HepG2 (cell line): ENCODE measurements around the gene CTNNBL1. TPM values are rescaled to one million over a fixed set of nuclear protein-coding genes. Genes with fewer than 3 reads are reported as not detected.

Experiments used
- FOXK2 ChIP-seq: fragments of 450-650 bp; IDR thresholded peaks from 2 replicates; pipeline ENCODE4 v1.6.1; 2016
- GABPA ChIP-seq, 2 experiments: IDR thresholded peaks; 2 replicates each; pipeline ENCODE4 v1.6.1; 2011 to 2016; ENCODE audit warnings: low read depth in 2 of 2, low read length in 1 of 2, missing biosample characterization in 1 of 2, missing genetic modification characterization in 1 of 2
- IRF2 ChIP-seq: IDR thresholded peaks from 2 replicates; pipeline ENCODE4 v1.6.1; 2018; ENCODE audit warnings: missing genetic modification reagents, missing compliant biosample characterization
- KAT8 ChIP-seq: IDR thresholded peaks from 2 replicates; pipeline ENCODE4 v1.6.1; 2016; ENCODE audit warnings: missing genetic modification reagents, missing compliant biosample characterization
- KDM3A ChIP-seq: IDR thresholded peaks from 2 replicates; pipeline ENCODE4 v1.6.1; 2018; ENCODE audit warnings: low read depth, missing compliant biosample characterization
- KLF15 ChIP-seq: sonication (generic); formaldehyde crosslinking; IDR thresholded peaks from 2 replicates; pipeline ENCODE4 v1.8.1; 2023; ENCODE audit warnings: borderline replicate concordance, mild to moderate bottlenecking, inconsistent platforms, missing genetic modification reagents, mixed read lengths
- KMT2B ChIP-seq: IDR thresholded peaks from 2 replicates; pipeline ENCODE4 v1.6.1; 2016; ENCODE audit warnings: missing genetic modification reagents, missing compliant biosample characterization
- MTA1 ChIP-seq: sonication (generic); formaldehyde crosslinking; IDR thresholded peaks from 2 replicates; pipeline ENCODE4 v1.4.0; 2020; ENCODE audit warnings: missing genetic modification reagents, mild to moderate bottlenecking, borderline replicate concordance
- MXI1 ChIP-seq: IDR thresholded peaks from 3 replicates; pipeline ENCODE4 v1.6.1; 2012; ENCODE audit warnings: low read depth, low read length, inconsistent platforms, borderline replicate concordance
- MYNN ChIP-seq: sonication (generic); formaldehyde crosslinking; IDR thresholded peaks from 2 replicates; pipeline ENCODE4 v1.4.0; 2020; ENCODE audit warnings: mild to moderate bottlenecking, low read depth, missing genetic modification reagents
- NFE2 ChIP-seq: sonication (generic); formaldehyde crosslinking; IDR thresholded peaks from 2 replicates; pipeline ENCODE4 v1.4.0; 2020; ENCODE audit warnings: missing genetic modification reagents
- NONO ChIP-seq, 2 experiments: fragments of 450-650 bp in 1 of 2; sonication (generic) in 1 of 2; formaldehyde crosslinking in 1 of 2; IDR thresholded peaks in 1 of 2; conservative IDR thresholded peaks in 1 of 2; 2 replicates each; pipeline versions ENCODE4 v1.6.1 to v1.8.0; 2017 to 2022; ENCODE audit warnings: mild to moderate bottlenecking in 1 of 2, missing genetic modification reagents in 1 of 2, moderate library complexity in 1 of 2
- NRL ChIP-seq: sonication (generic); formaldehyde crosslinking; IDR thresholded peaks from 2 replicates; pipeline ENCODE4 v1.5.0; 2020; ENCODE audit warnings: missing genetic modification reagents, mild to moderate bottlenecking, moderate library complexity, borderline replicate concordance
- PCBP2 ChIP-seq: fragments of 200-400 bp; formaldehyde crosslinking; optimal IDR thresholded peaks from 2 replicates; pipeline ENCODE3; 2018; ENCODE audit warnings: low read length, low read depth; ENCODE audit not compliant: poor library complexity, severe bottlenecking
- PHB2 ChIP-seq: fragments of 450-650 bp; IDR thresholded peaks from 2 replicates; pipeline ENCODE4 v1.6.1; 2018; ENCODE audit not compliant: partially characterized antibody
- SRY ChIP-seq: sonication (generic); formaldehyde crosslinking; IDR thresholded peaks from 2 replicates; pipeline ENCODE4 v1.8.0; 2022; ENCODE audit warnings: mild to moderate bottlenecking, missing genetic modification reagents
- TAF1 ChIP-seq: sonication (generic); formaldehyde crosslinking; IDR thresholded peaks from 2 replicates; pipeline ENCODE4 v1.4.0; 2020; ENCODE audit warnings: missing genetic modification reagents
- TEAD3 ChIP-seq: optimal IDR thresholded peaks from 2 replicates; pipeline ENCODE3; 2016; ENCODE audit warnings: borderline replicate concordance
- YY1 ChIP-seq: IDR thresholded peaks from 2 replicates; pipeline ENCODE4 v1.6.1; 2011; ENCODE audit warnings: low read length, low read depth, moderate library complexity, mild to moderate bottlenecking; ENCODE audit not compliant: insufficient read depth, insufficient replicate concordance
- ZFP36L1 ChIP-seq: sonication (generic); formaldehyde crosslinking; IDR thresholded peaks from 2 replicates; pipeline ENCODE4 v1.8.0; 2022; ENCODE audit warnings: mild to moderate bottlenecking, missing genetic modification reagents, moderate library complexity
- ZNF333 ChIP-seq: sonication (generic); formaldehyde crosslinking; IDR thresholded peaks from 2 replicates; pipeline ENCODE4 v1.4.0; 2020; ENCODE audit warnings: mild to moderate bottlenecking, missing genetic modification reagents, borderline replicate concordance
- ZNF556 ChIP-seq: sonication (generic); formaldehyde crosslinking; IDR thresholded peaks from 2 replicates; pipeline ENCODE4 v1.4.0; 2020; ENCODE audit warnings: mild to moderate bottlenecking, missing genetic modification reagents, borderline replicate concordance
- ZNF572 ChIP-seq: sonication (generic); formaldehyde crosslinking; IDR thresholded peaks from 2 replicates; pipeline ENCODE4 v1.5.1; 2020; ENCODE audit warnings: mild to moderate bottlenecking, missing genetic modification reagents
- ZNF672 ChIP-seq: sonication (generic); formaldehyde crosslinking; IDR thresholded peaks from 2 replicates; pipeline ENCODE4 v1.8.1; 2022; ENCODE audit warnings: missing genetic modification reagents
- ZNF776 ChIP-seq: sonication (generic); formaldehyde crosslinking; IDR thresholded peaks from 2 replicates; pipeline ENCODE4 v1.4.0; 2020; ENCODE audit warnings: mild to moderate bottlenecking, missing genetic modification reagents
- ZNF792 ChIP-seq: IDR thresholded peaks from 2 replicates; pipeline ENCODE4 v1.6.1; 2016
- polyA plus RNA-seq, 8 experiments: library from polyadenylated mRNA; depleted of rRNA in 3 of 8; stranded (reverse) in 7 of 8; unstranded in 1 of 8; fragments of >200 nt; fragmentation: Illumina TruSeq in 4 of 8; extraction: Trizol in 4 of 8; gene quantifications; 2 replicates each; pipeline versions ENCODE4 v1.2.1 to v1.2.3, GENCODE V29; 2011 to 2016; ENCODE audit warnings: low read depth in 4 of 8, missing spikeins in 1 of 8, mixed read lengths in 1 of 8; ENCODE audit not compliant: insufficient read depth in 1 of 8
- total RNA-seq, 5 experiments: library from RNA; depleted of rRNA; stranded (reverse); fragments of >200 nt; fragmentation: Illumina TruSeq; extraction: Trizol; gene quantifications; 2 replicates each; pipeline ENCODE4 v1.2.3, GENCODE V29; 2016; ENCODE audit warnings: low read depth in 1 of 5
- TF ChIP-seq, protein P1 (sequence below): sonication (generic); formaldehyde crosslinking; conservative IDR thresholded peaks from 2 replicates; pipeline ENCODE4 v1.5.0; 2020; ENCODE audit warnings: missing genetic modification reagents
- TF ChIP-seq, protein P2 (sequence below): sonication (generic); formaldehyde crosslinking; IDR thresholded peaks from 2 replicates; pipeline ENCODE4 v1.8.0; 2022; ENCODE audit warnings: mild to moderate bottlenecking, missing genetic modification reagents, borderline replicate concordance

Gene CTNNBL1
- total and polyA plus RNA-seq, 2 of the 13 experiments (the other 11 are each of a cell fraction or from before 2014, with no cell fraction given), result 49.3 to 94.6 TPM

DNA sequence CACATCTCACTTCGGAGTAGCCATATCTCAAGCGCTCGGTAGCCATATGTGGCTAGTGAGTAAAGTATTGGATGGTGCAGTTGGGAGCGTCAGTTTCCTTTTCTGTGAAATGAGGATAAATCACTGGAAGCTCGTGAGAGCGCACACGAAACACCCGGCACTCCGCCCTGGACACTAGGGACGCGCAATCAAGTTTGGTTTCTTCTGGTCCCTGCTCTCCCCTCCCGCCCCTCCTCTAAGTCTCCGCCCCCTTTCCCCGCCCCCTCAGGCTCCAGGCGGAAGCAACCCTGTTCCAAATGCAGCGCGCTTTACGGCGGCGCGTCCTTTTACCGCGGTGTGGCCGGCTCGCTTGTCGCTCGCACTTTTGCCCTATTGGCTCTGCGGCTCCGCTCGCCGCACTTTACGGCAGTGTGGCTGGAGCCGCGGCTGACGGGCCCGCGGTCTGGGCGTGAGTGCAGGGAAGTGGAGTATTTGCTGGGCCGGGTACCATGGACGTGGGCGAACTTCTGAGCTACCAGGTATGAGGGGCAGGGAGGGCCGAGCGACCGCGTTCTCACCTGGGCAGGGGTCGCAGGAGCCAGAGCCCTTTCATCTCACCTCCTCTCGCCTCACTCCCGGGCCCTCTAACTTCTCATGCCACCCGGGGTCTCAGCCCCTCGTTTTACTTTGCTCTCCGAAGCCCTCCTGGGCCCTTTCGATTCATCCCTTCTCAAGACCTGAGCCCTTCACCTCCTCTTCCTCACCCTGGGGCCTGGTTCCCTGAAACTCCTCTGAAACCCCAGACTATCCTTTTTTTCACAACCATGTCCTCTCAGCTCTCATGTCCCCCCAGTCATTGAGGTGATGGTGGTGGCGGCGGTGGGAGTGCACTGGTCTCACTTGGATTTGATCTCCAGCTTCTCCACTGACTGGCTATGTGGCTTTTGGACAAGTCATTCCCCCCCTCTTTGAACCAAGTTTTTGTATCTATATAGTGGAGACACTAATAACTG, at the start of gene CTNNBL1 (continued):
- TF ChIP-seq KDM3A (CRISPR knock-in tag) (peak; percentile 91; the same call in 1 of the 2 replicates), ZNF572 (CRISPR knock-in tag) (0 out of 2 replicates have a peak, but pooled peaks have one; percentile 5), KMT2B (CRISPR knock-in tag) (peak; percentile 99), MTA1 (CRISPR knock-in tag) (peak; percentile 87; the same call in 1 of the 2 replicates), IRF2 (CRISPR knock-in tag) (peak; percentile 99), ZNF556 (CRISPR knock-in tag) (peak; percentile 91; the same call in 1 of the 2 replicates), KLF15 (CRISPR knock-in tag) (peak; percentile 61; the same call in 1 of the 2 replicates), ZNF333 (CRISPR knock-in tag) (peak; percentile 94), SRY (CRISPR knock-in tag) (0 out of 2 replicates have a peak, but pooled peaks have one; percentile 56), NONO (IDR thresholded peaks at IDR 0.05) (no peak), NONO (CRISPR knock-in tag; conservative IDR thresholded peaks at IDR 0.05) (peak; percentile 98), YY1 (peak; percentile 83), MYNN (CRISPR knock-in tag) (peak; percentile 78; the same call in 1 of the 2 replicates), PCBP2 (no peak), ZNF792 (CRISPR knock-in tag) (peak; percentile 66; the same call in 1 of the 2 replicates), KAT8 (CRISPR knock-in tag) (peak; percentile 99), TAF1 (CRISPR knock-in tag) (peak; percentile 96), TEAD3 (CRISPR knock-in tag) (peak; percentile 79), FOXK2 (0 out of 2 replicates have a peak, but pooled peaks have one; percentile 60), PHB2 (no peak), ZNF672 (CRISPR knock-in tag) (no peak), GABPA (IDR thresholded peaks at IDR 0.05; ENCODE audit: low read depth, low read length) (peak; percentile 55), GABPA (CRISPR knock-in tag; IDR thresholded peaks at IDR 0.05; ENCODE audit: low read depth) (peak; percentile 92), MXI1 (peak; percentile 95; the same call in 1 of the 3 replicates), NRL (CRISPR knock-in tag) (no peak; the same call in 1 of the 2 replicates), NFE2 (CRISPR knock-in tag) (no peak), ZNF776 (CRISPR knock-in tag) (peak; percentile 91), ZFP36L1 (CRISPR knock-in tag) (no peak)
- TF ChIP-seq, protein P1, sequence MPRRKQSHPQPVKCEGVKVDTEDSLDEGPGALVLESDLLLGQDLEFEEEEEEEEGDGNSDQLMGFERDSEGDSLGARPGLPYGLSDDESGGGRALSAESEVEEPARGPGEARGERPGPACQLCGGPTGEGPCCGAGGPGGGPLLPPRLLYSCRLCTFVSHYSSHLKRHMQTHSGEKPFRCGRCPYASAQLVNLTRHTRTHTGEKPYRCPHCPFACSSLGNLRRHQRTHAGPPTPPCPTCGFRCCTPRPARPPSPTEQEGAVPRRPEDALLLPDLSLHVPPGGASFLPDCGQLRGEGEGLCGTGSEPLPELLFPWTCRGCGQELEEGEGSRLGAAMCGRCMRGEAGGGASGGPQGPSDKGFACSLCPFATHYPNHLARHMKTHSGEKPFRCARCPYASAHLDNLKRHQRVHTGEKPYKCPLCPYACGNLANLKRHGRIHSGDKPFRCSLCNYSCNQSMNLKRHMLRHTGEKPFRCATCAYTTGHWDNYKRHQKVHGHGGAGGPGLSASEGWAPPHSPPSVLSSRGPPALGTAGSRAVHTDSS (CRISPR knock-in tag), result peak; percentile 88; the same call in 1 of the 2 replicates
- TF ChIP-seq, protein P2, sequence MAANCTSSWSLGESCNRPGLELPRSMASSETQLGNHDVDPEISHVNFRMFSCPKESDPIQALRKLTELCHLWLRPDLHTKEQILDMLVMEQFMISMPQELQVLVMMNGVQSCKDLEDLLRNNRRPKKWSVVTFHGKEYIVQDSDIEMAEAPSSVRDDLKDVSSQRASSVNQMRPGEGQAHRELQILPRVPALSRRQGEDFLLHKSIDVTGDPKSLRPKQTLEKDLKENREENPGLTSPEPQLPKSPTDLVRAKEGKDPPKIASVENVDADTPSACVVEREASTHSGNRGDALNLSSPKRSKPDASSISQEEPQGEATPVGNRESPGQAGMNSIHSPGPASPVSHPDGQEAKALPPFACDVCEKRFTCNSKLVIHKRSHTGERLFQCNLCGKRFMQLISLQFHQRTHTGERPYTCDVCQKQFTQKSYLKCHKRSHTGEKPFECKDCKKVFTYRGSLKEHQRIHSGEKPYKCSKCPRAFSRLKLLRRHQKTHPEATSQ (CRISPR knock-in tag), result no peak
